ENCODE results near the gene DENND11. TPM values are rescaled to one million over a fixed set of nuclear protein-coding genes. Genes with fewer than 3 reads are reported as not detected.
"Not testable (repeated sequence)": the region's sequence is repeated elsewhere in the genome, so short reads cannot be mapped to it uniquely, and the experiment has no call there.

Gene DENND11
- total RNA-seq, 3 donors from 2014 or later = 14.1 to 49.2 (median 32.1) TPM

DNA sequence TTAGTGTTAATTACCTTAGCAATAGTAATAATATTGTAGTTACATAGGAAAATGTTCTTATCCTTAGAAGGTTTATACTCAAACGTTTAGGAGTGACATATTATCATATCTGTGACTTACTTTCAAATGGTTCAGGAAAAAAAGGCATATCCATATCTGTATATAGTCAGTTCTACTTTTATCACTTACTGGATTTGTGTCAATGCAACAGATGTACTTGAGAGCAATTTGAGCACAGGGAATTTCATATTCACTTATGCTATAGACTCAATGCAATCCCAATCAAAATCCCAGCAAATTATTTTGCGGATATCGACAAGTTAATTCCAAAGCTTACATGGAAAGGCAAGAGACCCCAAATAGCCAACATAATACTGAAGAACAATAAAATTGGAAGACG lies 10.0 kb downstream of the DENND11 start:
- Histone ChIP-seq H3K27ac (no peak overlapping the region), H3K27me3 (no peaks in the 10 kb centered on the region), H3K4me1 (no peaks in the 10 kb centered on the region), H3K4me3 (no peak overlapping the region), H3K36me3 (no peaks in the 10 kb centered on the region), H3K9me3 (no peaks in the 10 kb centered on the region)
- DNase-seq (ENCODE audit: low spot score in 2 of 2) = no peak
- TF ChIP-seq, protein P1, sequence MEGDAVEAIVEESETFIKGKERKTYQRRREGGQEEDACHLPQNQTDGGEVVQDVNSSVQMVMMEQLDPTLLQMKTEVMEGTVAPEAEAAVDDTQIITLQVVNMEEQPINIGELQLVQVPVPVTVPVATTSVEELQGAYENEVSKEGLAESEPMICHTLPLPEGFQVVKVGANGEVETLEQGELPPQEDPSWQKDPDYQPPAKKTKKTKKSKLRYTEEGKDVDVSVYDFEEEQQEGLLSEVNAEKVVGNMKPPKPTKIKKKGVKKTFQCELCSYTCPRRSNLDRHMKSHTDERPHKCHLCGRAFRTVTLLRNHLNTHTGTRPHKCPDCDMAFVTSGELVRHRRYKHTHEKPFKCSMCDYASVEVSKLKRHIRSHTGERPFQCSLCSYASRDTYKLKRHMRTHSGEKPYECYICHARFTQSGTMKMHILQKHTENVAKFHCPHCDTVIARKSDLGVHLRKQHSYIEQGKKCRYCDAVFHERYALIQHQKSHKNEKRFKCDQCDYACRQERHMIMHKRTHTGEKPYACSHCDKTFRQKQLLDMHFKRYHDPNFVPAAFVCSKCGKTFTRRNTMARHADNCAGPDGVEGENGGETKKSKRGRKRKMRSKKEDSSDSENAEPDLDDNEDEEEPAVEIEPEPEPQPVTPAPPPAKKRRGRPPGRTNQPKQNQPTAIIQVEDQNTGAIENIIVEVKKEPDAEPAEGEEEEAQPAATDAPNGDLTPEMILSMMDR (IDR thresholded peaks at IDR 0.05) = no peak
- no peak for TF ChIP-seq POLR2A (IDR thresholded peaks at IDR 0.05)
- no peak for TF ChIP-seq POLR2AphosphoS5 (IDR thresholded peaks at IDR 0.05)
- intact Hi-C loops (cut with DNase I; ENCODE audit: low total_unique reads) = no loop called here

DNA sequence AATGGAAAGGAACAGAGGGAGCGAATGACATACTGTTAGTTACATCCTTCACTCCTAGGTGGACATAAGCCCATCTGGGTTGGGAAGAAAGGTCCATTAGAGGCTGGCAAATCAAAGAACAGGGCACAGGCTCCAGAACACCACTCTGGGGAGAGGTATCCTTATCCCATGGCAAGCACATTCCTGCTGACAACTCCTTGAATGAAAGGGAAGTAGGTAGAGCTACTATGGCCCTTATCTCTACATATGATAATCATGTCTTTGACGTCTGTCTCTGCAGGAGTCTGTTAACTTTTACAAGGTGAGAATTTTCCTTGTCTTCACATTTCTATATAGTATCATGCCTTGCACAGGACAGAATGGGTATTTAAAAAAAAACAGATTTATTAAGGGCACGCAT lies 10.4 kb downstream of the DENND11 start:
- Histone ChIP-seq H3K9me3 (no peaks in the 10 kb centered on the region), H3K27me3 (no peaks in the 10 kb centered on the region), H3K4me3 (no peak overlapping the region), H3K4me1 (no peaks in the 10 kb centered on the region), H3K36me3 (no peaks in the 10 kb centered on the region), H3K27ac (no peak overlapping the region)
- TF ChIP-seq, protein P1 (IDR thresholded peaks at IDR 0.05) = no peak
- no peak for TF ChIP-seq POLR2AphosphoS5 (IDR thresholded peaks at IDR 0.05)
- TF ChIP-seq POLR2A (IDR thresholded peaks at IDR 0.05) = no peak
- DNase-seq (ENCODE audit: low spot score in 2 of 2) = no peak
- intact Hi-C loops (cut with DNase I; ENCODE audit: low total_unique reads) = no loop called here

DNA sequence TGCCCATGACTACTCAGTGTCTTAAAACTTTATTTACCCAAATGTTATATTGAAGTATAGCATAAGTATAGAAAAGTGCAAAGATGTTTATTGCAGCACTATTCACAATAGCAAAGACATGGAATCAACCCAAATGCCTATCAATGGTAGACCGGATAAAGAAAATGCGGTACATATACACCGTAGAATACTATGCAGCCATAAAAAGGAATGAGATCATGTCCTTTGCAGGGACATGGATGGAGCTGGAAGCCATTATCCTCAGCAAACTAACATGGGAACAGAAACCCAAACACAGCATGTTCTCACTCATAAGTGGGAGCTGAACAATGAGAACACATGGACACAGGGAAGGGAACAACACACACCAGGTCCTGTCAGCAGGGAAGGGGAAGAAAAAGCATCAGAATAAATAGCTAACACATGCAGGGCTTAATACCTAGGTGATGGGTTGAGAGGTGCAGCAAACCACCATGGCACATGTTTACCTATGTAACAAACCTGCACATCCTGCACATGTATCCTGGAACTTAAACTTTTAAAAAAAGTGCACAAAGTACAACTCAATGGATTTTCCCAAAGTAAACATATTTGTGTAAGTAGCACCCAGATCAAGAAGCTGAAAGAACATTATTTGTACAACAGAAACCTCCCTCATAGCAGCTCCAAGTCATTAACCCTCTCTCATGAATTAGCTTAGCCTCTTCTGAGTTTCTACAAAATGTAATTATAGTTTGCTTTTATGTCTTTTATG lies 12.7 kb downstream of the DENND11 start:
- H3K36me3 ChIP-seq; H3K27me3 ChIP-seq; H3K4me1 ChIP-seq; H3K9me3 ChIP-seq; intact Hi-C loops (cut with DNase I; ENCODE audit: low total_unique reads); DNase-seq (ENCODE audit: low spot score in 2 of 2); H3K27ac ChIP-seq; H3K4me3 ChIP-seq: not testable (repeated sequence)

DNA sequence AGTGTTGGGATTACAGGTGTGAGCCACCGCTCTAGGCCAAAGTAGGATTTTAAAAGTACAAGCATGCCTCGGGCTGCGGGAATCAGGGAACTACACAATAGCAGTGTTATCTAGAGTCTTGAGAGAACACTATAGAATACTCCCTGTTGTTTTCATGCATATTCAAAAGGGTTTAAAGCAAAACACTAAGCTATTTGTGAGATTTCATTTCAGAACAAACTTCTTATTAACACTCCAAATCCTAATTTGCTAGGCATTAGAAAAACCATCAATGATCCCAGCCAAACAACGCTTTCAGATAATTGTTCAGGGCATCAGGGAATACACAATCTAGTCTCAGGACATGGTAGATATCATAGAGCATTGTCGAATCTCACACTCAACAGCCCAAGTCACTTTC lies 13.9 kb downstream of the DENND11 start:
- no peaks in the 10 kb centered on the region for H3K36me3 ChIP-seq
- intact Hi-C loops (cut with DNase I; ENCODE audit: low total_unique reads) = no loop called here
- H3K4me3 ChIP-seq = no peak overlapping the region
- no peak for DNase-seq (ENCODE audit: low spot score in 2 of 2)
- H3K27me3 ChIP-seq = no peaks in the 10 kb centered on the region
- H3K27ac ChIP-seq = no peak overlapping the region
- H3K9me3 ChIP-seq = no peaks in the 10 kb centered on the region
- TF ChIP-seq POLR2AphosphoS5 (IDR thresholded peaks at IDR 0.05) (no peak), POLR2A (IDR thresholded peaks at IDR 0.05) (no peak)
- TF ChIP-seq, protein P1 (IDR thresholded peaks at IDR 0.05) = no peak
- H3K4me1 ChIP-seq = no peaks in the 10 kb centered on the region

DNA sequence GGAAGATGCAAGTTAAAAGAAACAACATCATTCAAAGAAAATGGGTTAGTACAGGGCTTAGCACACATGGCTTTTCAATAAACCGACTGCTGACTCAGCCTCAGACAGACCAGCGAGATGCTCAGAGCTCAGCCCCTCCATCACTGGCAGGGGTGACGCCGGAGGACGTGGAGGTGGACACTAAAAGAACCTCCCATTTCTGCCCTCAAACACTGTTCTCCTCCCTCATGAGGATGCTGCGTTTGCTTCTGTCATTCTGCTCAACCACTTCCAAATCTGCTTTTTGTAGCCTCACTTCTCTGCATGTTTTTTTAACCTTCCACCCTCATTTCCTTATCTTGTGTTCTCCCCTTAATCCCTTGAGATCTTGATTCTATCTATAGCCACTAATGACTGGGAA lies 15.3 kb downstream of the DENND11 start:
- H3K4me3 ChIP-seq = no peak overlapping the region
- intact Hi-C loops (cut with DNase I; ENCODE audit: low total_unique reads) = no loop called here
- no peaks in the 10 kb centered on the region for H3K36me3 ChIP-seq
- H3K4me1 ChIP-seq = no peaks in the 10 kb centered on the region
- H3K9me3 ChIP-seq = no peaks in the 10 kb centered on the region
- H3K27me3 ChIP-seq = no peaks in the 10 kb centered on the region
- no peak for TF ChIP-seq POLR2A (IDR thresholded peaks at IDR 0.05)
- TF ChIP-seq POLR2AphosphoS5 (IDR thresholded peaks at IDR 0.05) = no peak
- TF ChIP-seq, protein P1 (IDR thresholded peaks at IDR 0.05) = no peak
- no peak overlapping the region for H3K27ac ChIP-seq
- no peak for DNase-seq (ENCODE audit: low spot score in 2 of 2)

All from breast epithelium (tissue), 4 donors.